ENCODE results near the gene TEDDM1.

The TEDDM1 gene

GRCh38 chr1:182408435-182409075, 8.1 kb upstream of the TEDDM1 start:
- no peak for DNase-seq
- intact Hi-C loops (cut with DNase I): no loop called here

GRCh38 chr1:182407724-182408123, 7.3 kb upstream of the TEDDM1 start:
- intact Hi-C loops (cut with DNase I): no loop called here

GRCh38 chr1:182406012-182406411, 5.5 kb upstream of the TEDDM1 start:
- no peak for DNase-seq
- intact Hi-C loops (cut with DNase I): no loop called here

More at GRCh38 chr1:182407724-182408123, 7.3 kb upstream of the TEDDM1 start:
- DNase-seq: no peak

DNA sequence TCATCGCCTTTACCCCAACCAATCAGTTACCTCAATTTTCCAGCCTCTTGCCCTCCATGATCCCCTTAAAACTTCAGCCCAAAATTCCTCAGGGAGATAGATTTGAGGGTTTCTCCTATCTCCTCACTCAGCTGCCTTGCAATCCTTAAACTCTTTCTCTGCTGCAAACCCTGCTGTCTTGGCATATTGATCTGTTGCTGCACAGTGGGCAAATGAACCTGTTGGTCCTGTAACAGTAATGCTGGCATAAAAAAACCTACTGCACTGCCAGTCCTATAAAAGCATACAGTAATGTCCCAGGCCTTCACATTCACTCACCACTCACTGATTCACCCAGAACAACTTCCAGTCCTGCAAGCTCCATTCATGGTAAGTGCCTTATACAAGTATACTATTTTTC, 5.1 kb upstream of the TEDDM1 start:
- DNase-seq: no peak
- intact Hi-C loops (cut with DNase I): no loop called here

DNA sequence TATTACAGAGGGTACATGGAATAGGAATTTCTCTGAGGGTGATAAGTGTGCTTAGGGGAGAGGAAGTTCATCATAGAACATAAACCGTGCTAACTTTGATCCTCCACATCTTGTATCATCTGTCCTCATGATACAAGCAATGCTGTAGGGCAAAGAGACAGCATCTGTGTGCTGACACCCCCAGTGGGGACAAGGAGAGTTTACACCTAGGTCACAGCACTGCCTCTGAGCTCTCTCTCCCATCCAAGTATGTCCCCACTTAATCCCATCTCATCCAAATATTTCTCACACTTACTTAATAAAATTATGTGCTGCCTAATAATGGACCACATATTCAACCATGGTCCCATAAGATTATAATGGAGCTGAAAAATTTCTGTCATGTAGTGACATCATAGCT, 4.3 kb upstream of the TEDDM1 start:
- no peak for DNase-seq
- intact Hi-C loops (cut with DNase I): no loop called here

DNA sequence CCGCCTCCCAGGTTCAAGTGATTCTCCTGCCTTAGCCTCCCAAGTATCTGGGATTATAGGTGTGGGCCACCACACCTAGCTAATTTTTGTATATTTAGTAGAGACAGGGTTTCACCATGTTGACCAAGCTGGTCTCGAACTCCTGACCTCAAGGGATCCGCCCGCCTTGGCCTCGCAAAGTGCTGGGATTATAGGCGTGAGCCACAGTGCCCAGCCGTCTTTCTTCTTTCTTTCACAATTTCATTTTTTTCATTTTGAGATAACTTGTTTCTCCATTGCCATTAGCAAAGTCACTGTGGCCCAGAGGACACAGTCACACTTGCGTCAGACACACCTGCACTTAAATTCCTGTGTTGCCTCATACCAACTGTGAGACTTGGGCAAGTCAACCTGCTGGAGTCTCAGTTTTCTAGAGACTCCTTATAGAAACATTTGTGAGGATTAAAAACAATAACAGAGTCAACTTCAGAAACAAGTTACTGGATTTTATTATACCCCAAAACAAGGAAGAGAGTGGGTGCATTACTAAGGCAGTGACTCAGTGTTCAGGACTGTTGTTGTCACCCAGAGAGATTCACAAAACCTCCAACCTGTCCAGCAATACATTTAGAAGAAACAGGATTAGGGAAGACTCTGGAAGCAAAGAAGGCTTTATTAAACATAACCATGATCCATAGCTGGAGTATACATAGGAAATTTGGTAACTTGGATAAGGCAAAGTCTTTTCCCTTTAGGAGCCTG, 2.6 kb downstream of the TEDDM1 start:
- intact Hi-C loops (cut with DNase I): loop anchor here (5.0 to 10.0 kb wide), 2 partner anchors 389 to 923 kb away; partner anchors contain the start of gene NPL

DNA sequence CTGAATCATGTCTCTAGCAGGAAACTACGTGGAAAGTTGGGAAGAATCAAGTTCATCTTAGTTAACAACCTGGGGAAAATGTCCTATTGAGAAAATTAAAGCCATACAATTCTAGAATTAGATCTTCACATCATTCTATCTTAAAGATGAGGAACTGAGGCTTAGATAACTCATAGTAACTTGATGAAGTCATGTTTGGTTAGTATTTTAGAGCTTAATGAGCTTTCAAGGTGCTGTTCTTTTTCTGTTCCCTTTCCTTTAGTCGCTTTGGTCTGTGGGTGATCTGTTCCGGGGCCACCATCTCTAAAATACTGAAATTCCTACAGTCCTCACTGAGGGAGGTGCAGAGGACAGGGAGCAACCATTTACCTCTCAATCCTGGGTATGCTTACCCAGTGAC, 4.6 kb downstream of the TEDDM1 start:
- intact Hi-C loops (cut with DNase I): loop anchor here (1.0 to 10.0 kb wide), 4 partner anchors 253 to 921 kb away; partner anchors contain the start of gene NPL
- DNase-seq: no peak

More for the DNA sequence above, 2.6 kb downstream of the TEDDM1 start:
- no peak for DNase-seq

DNA sequence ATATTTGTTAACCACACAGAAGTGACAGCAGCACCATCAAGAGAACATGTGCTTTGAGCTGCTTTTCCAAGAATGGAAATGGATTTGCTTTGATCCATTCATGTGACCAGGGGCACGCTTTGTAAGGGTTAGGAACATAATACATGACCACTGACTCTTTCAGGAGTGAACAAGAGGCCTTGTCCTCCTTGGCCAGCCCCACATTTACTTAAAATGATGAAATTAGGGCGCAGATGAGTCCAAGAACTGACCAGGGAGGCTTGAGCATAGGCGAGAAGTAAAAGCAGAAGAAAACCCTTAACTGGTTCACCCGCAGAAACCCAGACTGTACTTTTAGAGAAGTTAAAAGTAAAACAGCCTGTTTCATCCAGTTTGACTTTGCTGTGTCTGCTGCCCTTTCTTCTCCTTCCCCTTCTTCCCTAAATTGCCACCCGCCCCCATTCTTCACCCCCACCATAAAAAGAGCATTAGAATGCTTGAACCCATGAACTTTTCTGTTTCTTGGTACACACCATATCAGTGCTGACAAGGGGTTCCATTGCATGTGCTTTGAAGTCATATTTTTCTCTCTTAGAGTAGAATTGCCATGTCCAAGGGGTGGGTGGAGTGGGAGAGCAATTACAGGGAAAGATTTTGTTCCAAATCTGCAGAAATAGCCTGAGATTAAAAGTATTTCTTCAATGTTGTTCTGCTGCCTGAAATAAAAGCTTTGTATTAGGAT, 6.3 kb downstream of the TEDDM1 start:
- no peak for DNase-seq
- intact Hi-C loops (cut with DNase I): loop anchor here (5.0 to 10.0 kb wide), 2 partner anchors 92 to 919 kb away; no protein-coding TSS in a partner anchor

DNA sequence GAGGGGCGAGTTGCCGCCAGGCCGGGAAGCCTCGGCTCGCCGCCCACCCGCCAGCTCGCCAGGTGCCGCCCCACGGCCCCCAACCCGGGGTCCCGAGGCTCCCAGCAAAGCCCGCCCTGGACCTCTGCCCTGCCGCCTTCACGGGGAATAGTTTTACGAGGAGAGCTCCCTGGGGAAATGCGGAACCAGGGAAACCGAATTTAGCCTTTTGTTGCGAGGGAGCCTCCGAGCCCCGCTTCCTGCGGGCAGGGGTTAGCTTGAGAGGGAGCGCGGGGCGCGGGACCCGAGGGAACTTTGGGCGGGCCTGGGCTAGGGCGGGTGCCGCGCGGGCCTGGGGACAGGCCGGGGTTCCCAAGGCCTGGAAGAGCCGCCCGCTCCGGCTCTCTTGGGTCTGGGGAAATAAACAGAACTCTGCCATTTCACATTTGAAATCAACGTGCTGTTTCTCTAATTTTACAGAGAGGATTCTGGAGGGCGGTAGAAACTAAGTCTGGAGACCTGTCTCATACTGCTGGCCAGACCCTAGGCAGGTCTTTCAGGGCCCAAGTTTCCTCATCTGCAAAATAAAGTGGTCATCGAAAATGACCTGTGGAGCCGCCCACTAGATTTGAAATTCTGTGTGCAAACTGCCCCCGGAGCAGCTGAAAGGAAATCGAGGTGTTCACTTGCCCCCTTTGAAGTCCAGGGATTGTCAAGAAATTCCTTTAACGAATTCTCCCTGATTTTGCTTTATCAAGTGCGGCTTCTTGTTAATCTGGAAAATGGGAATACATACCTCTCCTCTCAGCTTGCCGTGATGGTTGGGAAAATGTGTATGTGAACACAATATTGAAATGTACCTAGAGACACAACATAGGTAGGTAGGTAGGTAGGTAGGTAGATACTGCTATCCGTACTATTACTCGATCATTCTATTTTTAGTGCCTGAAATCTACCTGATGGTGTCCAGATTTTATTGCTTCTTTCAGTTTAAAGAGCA, 8.1 kb downstream of the TEDDM1 start:
- peak in 4 of 10 donors; percentile 22 to 82 (median 38) for DNase-seq
- intact Hi-C loops (cut with DNase I): loop anchor here (5.0 to 10.0 kb wide), 2 partner anchors 90 to 918 kb away; no protein-coding TSS in a partner anchor

GRCh38 chr1:182391362-182392049, 9.0 kb downstream of the TEDDM1 start, which contains the start of gene GLUL:
GLUL (minus strand) TSS chr1:182391790; CDS start chr1:182388737, 3,053 bp downstream.
- DNase-seq: peak; percentile 86 to 99 (median 92)
- intact Hi-C loops (cut with DNase I): loop anchor here (1.0 to 10.0 kb wide), 3 partner anchors 89 to 917 kb away; no protein-coding TSS in a partner anchor

GRCh38 chr1:182391028-182391361, 9.5 kb downstream of the TEDDM1 start:
- DNase-seq: peak in 2 of 10 donors; percentile 21 to 27
- intact Hi-C loops (cut with DNase I): loop anchor here (1.0 to 10.0 kb wide), 3 partner anchors 89 to 916 kb away; no protein-coding TSS in a partner anchor

GRCh38 chr1:182389619-182390047, 10.8 kb downstream of the TEDDM1 start:
- peak in 2 of 10 donors; percentile 9 to 52 for DNase-seq
- intact Hi-C loops (cut with DNase I): loop anchor here (5.0 to 10.0 kb wide), 2 partner anchors 87 to 915 kb away; no protein-coding TSS in a partner anchor

- intact Hi-C loops (cut with DNase I): no loop called here
- no peak for DNase-seq
Observed at GRCh38 chr1:182388392-182389134, 11.9 kb downstream of the TEDDM1 start.

DNA sequence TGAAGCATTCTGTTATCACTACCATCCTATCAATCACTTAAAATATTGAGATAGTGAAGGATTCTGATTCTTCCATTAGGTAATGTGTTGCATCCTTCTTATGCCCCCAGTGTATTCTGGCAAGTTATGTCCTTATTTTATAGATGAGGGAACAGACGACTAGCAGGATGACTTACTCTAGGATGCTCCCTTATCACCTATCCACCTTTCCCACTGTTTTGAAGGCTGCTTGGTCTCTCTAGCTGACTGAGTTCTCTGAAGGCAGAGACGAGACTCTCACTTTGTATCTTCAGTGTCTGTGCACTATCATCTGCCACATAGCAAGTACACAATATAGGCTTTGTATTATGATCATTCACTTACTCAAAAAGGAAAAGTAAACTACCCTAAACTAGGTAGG, 12.9 kb downstream of the TEDDM1 start:
- intact Hi-C loops (cut with DNase I): no loop called here
- DNase-seq: no peak

GRCh38 chr1:182386980-182387379, 13.5 kb downstream of the TEDDM1 start:
- DNase-seq: no peak
- intact Hi-C loops (cut with DNase I): no loop called here

DNA sequence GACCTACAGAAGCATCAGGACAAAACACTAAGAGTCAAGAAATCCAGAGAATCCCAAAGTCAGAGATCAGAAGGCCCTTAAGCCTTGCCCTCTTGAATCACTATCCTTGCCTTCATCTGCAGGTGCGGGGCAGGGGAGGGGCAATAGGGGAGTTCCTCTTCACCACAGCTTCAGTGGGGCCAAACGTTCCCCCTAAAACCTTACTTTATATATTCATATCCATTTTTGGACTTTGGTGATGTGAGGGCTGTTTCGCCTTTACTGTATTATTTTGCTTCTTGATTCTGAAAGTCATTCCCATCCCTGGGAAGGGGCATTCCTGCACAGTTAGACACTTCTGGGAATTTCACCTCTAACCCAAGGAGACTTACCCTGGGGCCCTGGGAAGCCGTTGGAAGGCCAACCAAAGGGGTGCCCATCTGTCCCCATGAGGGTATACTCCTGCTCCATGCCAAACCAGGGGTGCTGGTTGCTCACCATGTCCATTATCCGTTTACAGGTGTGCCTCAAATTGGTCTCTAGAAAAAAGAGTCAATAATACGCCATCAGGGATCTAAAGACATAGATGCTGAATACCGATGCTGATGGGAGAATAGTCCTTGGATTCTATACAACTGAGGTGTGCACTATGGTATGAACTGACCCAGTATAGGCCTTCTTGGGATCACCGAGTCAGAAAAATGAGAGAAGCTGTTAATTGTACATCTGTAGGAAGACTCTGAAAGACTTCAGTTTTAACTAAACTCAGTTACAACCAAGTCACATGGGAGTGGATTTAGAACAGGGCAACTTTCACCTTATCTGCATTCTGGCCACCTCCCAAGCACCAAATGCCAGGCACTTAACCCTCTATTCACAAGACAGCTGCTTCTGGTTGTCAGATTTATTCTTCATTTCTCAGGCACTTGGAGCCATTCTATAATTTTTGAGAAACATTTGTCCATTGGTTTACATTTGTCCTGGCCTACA, 14.3 kb downstream of the TEDDM1 start:
- intact Hi-C loops (cut with DNase I): no loop called here
- DNase-seq: no peak

GRCh38 chr1:182384387-182384960, 16.0 kb downstream of the TEDDM1 start:
- intact Hi-C loops (cut with DNase I): no loop called here
- DNase-seq: no peak
